ENCODE data around the gene ULBP3. TPM values are rescaled to one million over a fixed set of nuclear protein-coding genes. Genes with fewer than 3 reads are reported as not detected.
A peak's percentile ranks its signal among the peaks of the same experiment; 100 is the strongest.

ULBP3 gene
- total RNA-seq, 2 donors from 2014 or later, result 1.8 to 1.9 TPM

DNA sequence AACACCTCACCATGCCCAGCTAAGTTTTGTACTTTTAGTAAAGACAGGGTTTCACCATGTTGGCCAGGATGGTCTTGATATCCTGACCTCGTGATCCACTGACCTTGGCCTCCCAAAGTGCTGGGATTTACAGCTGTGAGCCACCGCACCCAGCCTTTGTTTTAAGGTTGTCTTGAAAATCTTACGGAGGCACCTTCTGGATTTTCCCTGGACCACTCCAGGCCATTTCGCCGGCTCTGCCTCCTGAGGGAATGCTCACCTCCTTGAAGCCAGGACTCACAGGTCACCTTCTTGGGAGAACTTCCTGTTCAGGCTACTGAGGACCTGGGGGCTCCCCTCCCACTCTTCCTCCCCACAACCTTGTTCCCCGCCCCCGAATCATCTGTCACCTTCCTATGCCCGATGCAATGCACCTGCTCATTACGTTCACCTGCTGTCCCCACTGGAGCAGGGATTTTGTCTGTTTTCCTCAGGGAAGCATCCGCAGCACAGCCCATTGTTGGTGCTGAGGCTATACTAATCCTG is 24.2 kb downstream of the ULBP3 start:
- no peak overlapping the region for H3K4me3 ChIP-seq
- no peak overlapping the region for H3K9ac ChIP-seq (ENCODE audit: low read depth in 2 of 2, low read length in 2 of 2)
- DNase-seq, result no peak
- H3K4me1 ChIP-seq, result no peaks in the 10 kb centered on the region
- H3K27me3 ChIP-seq, result peaks cover 15% of the 10 kb centered on the region
- intact Hi-C loops (cut with DNase I), result no loop called here
- H3K9me3 ChIP-seq, result no peaks in the 10 kb centered on the region
- H3K27ac ChIP-seq, result no peak overlapping the region
- TF ChIP-seq CTCF (IDR thresholded peaks at IDR 0.05), result no peak
- H3K36me3 ChIP-seq, result no peaks in the 10 kb centered on the region

- H3K4me1 ChIP-seq, result no peaks in the 10 kb centered on the region
- intact Hi-C loops (cut with DNase I), result no loop called here
- no peak for DNase-seq
Measured at GRCh38 chr6:150043501-150044412, 25.2 kb downstream of the ULBP3 start.

GRCh38 chr6:150043096-150043495 is 25.8 kb downstream of the ULBP3 start:
- Histone ChIP-seq H3K9me3 (no peaks in the 10 kb centered on the region), H3K4me3 (no peak overlapping the region), H3K27ac (no peak overlapping the region), H3K36me3 (no peaks in the 10 kb centered on the region), H3K27me3 (peaks cover 31% of the 10 kb centered on the region), H3K4me1 (no peaks in the 10 kb centered on the region), H3K9ac (ENCODE audit: low read depth in 2 of 2, low read length in 2 of 2) (no peak overlapping the region)
- DNase-seq, result no peak
- intact Hi-C loops (cut with DNase I), result no loop called here
- TF ChIP-seq CTCF (IDR thresholded peaks at IDR 0.05), result no peak

More at GRCh38 chr6:150043501-150044412, 25.2 kb downstream of the ULBP3 start:
- Histone ChIP-seq H3K9ac (ENCODE audit: low read depth in 2 of 2, low read length in 2 of 2) (no peak overlapping the region), H3K27me3 (peaks cover 24% of the 10 kb centered on the region), H3K36me3 (no peaks in the 10 kb centered on the region), H3K9me3 (no peaks in the 10 kb centered on the region), H3K27ac (no peak overlapping the region), H3K4me3 (no peak overlapping the region)
- TF ChIP-seq CTCF (IDR thresholded peaks at IDR 0.05), result no peak

DNA sequence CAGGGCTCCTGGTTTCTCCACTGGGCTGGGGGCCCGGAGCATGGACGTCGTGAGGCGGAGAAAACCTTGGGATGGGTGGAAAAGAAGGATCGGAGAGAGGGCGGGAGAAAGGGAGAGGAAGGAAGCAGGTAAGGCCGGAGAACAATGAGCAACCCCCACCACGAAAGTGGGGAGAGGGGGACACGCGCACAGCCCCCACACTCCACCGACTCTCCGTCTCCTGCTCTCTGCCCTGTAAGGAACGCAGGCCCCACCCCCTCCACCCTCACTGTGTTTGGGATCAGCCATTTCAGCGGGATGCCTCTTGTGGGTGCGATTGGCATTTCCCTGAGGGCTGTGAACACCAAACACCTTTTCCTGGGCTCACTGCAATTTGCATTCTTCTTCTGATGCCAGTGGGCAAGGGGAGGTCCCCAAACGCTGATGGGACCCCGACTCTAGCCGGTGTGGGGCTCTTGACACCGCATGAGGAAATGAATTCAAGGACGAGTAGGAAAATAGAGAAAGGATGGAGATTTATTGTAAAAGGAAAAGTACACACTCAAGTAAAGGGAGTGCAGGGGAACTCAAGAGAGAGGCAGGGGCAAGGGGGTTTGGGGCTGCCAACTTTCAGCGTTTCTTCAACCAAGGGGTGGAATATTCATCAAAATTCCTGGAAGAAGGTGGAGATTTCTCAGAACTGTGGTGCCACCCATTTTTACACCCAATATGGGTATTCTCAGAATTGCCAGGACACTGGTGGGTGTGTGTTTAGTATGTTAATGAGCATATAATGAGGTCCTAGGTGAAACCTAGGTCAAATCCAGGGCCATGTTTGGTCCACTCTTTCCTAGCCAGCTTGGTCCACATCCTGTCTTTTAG is 30.5 kb downstream of the ULBP3 start:
- H3K4me3 ChIP-seq, result peak overlapping the region; percentile 2
- peaks cover 52% of the 10 kb centered on the region for H3K27me3 ChIP-seq

More for the DNA sequence above, 30.5 kb downstream of the ULBP3 start:
- no peaks in the 10 kb centered on the region for H3K36me3 ChIP-seq
- peaks cover 7% of the 10 kb centered on the region for H3K4me1 ChIP-seq
- no peaks in the 10 kb centered on the region for H3K9me3 ChIP-seq
- TF ChIP-seq CTCF (IDR thresholded peaks at IDR 0.05), result no peak
- DNase-seq, result no peak
- H3K27ac ChIP-seq, result no peak overlapping the region
- no peak overlapping the region for H3K9ac ChIP-seq (ENCODE audit: low read depth in 2 of 2, low read length in 2 of 2)
- intact Hi-C loops (cut with DNase I), result no loop called here

Measured in colonic mucosa (tissue), 4 donors.